Gastroesophageal sphincter (tissue), 3 donors: ENCODE data around the gene PRF1.

Source experiments
- CTCF ChIP-seq, 4 experiments: fragments of 200-600 bp in 2 of 4; fragments of 450-650 bp in 2 of 4; sonication (generic) in 1 of 4; IDR thresholded peaks; one replicate each; pipeline ENCODE4 v1.5.1; 2017 to 2019; ENCODE audit warnings: antibody characterized with exemption in 4 of 4, mild to moderate bottlenecking in 2 of 4, moderate library complexity in 2 of 4
- EP300 ChIP-seq: sonication (generic); formaldehyde crosslinking; IDR thresholded peaks from one replicate; pipeline ENCODE4 v1.6.1; 2017; ENCODE audit warnings: antibody characterized with exemption, mild to moderate bottlenecking
- POLR2A ChIP-seq, 2 donors: fragments of 450-650 bp; IDR thresholded peaks; one replicate each; pipeline ENCODE4 v1.6.1; 2017; ENCODE audit warnings: antibody characterized with exemption in 2 of 2, mild to moderate bottlenecking in 2 of 2, moderate library complexity in 1 of 2
- POLR2AphosphoS5 ChIP-seq: sonication (generic); formaldehyde crosslinking; IDR thresholded peaks from one replicate; pipeline ENCODE4 v1.6.1; 2017; ENCODE audit warnings: antibody characterized with exemption

- TF ChIP-seq CTCF (IDR thresholded peaks at IDR 0.05) (no peak), EP300 (no peak), POLR2AphosphoS5 (no peak), POLR2A (IDR thresholded peaks at IDR 0.05) (no peak)
These were observed 10.3 kb downstream of the PRF1 start for GRCh38 chr10:70592186-70592735.
